ENCODE data around the gene ENO2.

ENO2 gene

DNA sequence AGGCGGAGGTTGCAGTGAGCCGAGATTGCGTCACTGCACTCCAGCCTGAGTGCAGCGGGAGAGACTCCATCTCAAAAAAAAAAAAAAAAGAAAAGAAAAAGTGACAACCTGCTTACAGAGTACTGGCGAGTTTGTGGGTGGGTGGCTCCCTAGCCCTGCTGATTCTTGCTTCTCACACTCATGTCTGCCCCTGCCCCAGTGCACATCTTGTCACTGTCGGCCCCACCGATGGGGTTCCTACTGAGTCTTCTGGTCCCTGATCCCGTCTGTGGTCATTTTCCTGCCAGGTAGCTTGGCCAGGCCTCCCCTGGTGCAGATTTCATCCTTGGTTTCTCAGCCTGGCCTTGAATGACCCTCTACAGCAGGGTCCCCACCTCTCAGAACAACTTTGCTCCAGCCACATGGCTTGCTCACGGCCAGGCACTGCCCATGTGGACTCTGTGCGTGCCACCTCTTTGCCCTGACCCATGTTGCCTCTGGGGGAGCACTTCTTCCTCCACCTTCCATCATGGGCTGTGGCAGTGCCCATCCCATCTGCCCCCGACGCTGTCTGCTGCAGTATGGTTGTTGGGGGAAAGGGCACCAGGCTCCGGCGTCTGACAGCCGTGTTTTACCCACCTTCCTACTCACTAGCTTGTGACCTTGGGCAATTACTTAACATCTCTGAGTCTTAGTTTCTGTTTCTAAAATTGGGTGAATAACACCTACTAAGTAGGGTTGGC lies 34.7 kb downstream of the ENO2 start:
- no peak for DNase-seq (ENCODE audit: low read depth)

DNA sequence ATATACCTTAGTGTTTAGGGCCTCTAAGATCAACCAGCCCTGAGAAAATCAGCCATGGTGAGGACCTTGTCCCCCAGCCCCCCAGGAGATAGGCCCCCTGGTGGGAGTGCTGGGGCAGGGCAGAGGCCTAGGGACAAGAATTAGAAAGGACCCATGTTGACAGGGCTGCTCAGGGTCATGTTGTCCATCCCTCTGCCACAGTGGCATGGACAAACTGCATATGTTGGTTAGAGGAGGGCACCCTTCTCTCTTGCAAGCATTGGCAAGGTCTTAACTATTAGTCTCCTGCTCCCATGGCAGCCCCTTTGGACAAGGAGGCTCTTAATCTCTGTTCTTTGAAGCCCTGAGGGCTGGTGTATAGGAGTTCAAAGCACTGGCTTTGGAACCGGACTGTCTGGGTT lies 36.0 kb downstream of the ENO2 start:
- no peak for DNase-seq (ENCODE audit: low read depth)

DNA sequence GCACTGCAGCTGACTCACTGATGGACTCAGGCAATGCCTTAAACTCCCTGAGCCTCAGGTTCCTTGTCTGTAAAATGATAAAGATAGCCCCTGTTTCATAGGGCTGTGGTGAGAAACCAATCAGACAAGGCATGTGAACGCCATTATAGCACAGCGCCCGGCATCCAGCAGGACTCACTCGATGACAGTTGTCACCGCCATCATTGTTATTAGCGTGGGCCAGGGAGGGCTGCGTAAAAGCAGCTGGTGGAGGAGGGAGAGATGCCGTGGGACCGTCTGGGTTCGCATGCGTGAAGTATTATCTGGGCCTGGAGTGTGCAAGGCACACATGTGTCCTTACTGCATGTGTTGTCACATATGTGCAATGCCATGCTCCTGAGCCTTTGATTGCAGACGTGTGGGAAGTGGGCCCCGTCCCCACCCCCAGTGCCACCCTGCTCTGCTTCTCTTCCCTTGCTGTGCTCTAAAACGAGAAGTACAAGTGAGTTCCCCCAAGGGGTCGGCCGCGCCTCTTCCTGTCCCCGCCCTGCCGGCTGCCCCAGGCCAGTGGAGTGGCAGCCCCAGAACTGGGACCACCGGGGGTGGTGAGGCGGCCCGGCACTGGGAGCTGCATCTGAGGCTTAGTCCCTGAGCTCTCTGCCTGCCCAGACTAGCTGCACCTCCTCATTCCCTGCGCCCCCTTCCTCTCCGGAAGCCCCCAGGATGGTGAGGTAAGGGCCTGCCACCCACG lies 36.6 kb downstream of the ENO2 start, which contains the start of gene PTPN6:
Gene PTPN6, plus strand, starts transcription at position 546 of the 730 bp plus-strand sequence. Its CDS starts 157 bp downstream, at position 703.
- DNase-seq (ENCODE audit: low read depth), result no peak

DNA sequence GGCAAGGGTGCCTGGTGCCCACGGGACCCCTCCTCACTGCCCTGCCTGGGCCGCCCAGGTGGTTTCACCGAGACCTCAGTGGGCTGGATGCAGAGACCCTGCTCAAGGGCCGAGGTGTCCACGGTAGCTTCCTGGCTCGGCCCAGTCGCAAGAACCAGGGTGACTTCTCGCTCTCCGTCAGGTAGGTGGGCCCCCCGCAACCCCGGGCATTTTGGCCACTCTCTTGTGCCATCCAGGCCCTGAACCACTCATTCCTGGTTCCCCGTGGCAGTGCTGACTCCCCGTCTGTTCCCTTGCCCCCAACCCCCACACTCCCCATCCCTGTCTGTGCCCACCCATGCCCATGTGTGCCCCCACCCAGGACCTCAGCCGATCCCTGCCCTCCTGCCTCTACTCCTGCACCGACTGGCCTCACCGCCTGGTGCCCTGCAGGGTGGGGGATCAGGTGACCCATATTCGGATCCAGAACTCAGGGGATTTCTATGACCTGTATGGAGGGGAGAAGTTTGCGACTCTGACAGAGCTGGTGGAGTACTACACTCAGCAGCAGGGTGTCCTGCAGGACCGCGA lies 37.3 kb downstream of the ENO2 start:
- no peak for DNase-seq (ENCODE audit: low read depth)

DNA sequence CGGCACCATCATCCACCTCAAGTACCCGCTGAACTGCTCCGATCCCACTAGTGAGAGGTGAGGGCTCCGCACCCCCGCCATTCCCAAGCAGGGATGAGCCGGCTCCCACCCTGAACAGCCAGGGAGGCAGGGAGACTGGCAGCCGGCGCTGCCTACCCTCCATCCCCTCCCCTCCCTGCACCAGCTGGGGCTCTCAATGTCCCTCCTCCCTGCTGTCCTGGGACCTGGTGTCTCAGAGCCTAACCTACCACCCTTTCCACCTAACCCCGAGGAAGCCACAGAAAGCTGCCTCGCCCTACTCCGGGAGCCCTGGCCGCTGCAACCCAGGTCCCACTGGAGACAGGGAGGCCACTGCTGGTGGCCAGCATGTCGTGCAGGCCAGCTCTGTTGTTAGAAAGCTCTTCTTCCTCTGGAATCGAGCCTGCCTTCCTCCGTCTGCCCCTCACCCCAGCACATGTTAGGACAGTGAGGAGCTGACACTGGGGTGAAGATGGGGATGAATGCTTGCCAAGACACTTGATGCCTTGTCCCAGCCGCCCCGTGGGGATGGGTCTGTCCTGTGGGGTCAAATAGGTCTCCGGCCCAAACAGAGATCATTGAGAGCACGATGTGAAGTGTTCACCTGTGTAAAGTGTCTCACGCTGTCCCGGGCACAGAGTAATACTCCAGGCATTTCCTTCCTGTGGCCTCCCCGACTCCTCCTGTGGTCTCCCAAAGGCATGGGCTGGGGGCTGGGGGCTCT lies 37.9 kb downstream of the ENO2 start:
- DNase-seq (ENCODE audit: low read depth), result no peak

DNA sequence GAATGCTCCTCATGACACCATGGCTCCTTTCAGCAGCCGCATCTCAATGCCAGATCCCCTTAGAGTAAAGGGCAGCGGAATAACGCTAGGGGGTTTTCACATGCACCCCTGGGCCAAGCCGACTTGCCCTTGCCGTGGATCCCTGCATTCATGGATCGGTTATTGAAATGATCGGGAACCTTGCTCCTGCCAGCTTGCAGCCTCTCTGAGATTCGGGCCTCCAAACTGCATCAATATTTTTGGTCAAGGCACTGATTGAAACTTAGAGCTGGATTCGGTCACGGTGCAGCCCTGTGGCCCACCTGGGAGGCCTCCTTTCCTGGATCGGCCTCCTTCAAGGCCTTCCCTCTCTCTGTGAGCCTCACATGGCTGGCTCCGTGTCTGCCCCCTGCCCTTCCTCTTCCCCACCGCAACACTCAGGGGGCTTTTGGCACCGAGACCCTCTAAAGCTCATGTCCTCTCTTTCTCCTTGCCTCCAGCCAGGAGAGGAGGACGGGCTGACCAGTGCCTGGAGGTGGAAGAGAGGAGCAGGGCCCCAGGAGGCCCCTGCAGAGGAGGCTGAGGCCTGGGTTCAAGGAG lies 38.6 kb downstream of the ENO2 start:
- no peak for DNase-seq (ENCODE audit: low read depth)

DNA sequence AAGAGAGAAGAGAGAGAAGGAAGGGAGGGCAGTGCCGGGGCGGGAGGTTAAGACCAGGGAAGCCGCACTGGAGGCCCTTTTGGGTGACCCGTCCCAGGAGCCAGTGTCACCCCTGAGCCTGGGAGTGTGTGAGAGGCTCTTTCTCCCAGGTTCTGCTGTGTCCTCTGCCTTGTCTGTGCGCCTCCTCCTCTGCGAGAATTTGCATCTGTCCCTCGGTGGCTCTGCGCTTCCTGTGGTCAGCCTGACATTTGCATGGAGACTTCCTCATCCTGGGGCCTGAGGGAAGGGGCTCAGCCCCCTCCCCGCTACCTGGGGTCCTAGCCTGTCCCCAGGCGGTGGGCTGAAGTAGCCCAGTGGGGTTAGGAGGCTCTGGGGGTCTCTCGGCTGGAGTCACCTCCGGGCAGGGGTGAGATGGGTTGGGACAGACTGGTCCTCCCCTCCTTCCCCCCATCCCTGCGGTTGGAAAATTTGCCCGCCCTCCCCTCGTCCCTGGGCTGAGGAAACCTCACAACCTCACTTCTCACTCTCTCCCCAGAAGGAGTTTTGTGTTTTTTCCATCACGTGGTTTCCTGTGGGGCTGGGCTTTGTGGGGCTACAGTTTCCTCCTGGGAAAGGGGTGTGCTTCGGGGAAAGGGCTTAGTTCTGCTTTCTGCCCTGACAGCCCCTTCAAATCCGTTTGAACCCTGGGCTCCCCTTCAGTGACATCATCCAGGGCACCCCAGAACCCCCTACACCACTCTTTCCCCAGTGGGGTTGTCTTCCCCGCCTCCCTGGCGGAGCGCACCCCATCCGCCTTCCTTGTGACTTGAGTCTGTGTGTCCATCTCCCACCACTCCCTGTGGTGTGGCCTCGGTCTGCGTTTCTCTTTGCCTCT lies 39.3 kb downstream of the ENO2 start:
- peak; percentile 80 for DNase-seq (ENCODE audit: low read depth)

DNA sequence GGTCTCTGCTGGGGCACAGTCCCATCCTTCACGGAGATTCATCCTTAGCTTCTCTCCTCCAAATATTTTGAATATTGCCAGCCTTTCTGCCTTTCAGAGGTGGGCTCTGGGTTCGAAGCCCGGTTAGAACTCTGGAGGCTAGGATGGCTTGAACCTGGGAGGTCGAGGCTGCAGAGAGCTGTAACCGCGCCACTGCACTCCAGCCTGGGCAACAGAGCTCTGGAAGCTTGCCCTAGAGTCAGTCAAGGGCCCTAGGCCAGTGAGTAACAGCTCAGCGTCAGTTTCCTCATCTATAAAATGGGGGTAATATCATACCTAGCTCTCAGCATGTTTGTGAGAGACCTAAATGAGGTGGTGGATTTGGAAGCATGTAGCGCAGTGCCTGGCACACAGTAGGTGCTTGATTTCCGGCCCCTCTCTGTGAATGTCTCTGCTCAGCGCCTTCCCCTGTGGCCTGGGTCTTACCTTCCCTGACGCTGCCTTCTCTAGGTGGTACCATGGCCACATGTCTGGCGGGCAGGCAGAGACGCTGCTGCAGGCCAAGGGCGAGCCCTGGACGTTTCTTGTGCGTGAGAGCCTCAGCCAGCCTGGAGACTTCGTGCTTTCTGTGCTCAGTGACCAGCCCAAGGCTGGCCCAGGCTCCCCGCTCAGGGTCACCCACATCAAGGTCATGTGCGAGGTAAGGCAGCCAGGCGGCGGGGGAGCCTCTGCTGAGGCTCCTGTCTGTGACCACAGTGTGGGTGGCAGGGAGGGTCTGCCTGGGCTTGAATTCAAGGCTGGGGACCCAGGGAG lies 40.1 kb downstream of the ENO2 start:
- no peak for DNase-seq (ENCODE audit: low read depth)

DNA sequence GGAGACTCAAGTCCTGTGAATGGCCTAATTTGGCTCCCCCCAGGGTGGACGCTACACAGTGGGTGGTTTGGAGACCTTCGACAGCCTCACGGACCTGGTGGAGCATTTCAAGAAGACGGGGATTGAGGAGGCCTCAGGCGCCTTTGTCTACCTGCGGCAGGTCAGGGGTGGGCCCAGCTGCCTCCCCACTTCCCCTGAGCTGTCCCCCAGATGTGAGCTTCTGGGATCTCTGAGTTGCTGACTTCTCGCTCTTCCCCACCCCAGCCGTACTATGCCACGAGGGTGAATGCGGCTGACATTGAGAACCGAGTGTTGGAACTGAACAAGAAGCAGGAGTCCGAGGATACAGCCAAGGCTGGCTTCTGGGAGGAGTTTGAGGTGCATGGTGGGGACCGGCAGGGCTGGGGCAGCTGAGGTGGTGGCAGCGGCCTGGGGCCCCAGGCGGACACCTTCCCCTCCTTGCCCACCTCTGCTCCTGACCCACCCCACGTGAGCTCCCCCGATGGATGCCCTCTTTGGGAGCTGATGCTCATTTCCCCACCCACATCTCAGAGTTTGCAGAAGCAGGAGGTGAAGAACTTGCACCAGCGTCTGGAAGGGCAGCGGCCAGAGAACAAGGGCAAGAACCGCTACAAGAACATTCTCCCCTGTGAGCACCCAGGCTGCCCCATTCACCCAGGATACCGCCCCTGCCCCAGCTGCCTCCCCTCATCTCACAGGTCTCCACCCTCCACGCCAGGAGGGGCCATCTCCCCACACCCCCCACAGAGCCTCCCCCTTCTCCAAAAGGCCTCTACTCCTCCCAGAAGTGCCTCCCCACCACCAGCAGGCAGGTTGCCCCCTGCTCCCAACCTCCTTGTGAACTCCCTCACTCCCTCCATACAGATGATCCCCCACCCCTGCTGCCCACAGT lies 41.0 kb downstream of the ENO2 start:
- DNase-seq (ENCODE audit: low read depth), result no peak

DNA sequence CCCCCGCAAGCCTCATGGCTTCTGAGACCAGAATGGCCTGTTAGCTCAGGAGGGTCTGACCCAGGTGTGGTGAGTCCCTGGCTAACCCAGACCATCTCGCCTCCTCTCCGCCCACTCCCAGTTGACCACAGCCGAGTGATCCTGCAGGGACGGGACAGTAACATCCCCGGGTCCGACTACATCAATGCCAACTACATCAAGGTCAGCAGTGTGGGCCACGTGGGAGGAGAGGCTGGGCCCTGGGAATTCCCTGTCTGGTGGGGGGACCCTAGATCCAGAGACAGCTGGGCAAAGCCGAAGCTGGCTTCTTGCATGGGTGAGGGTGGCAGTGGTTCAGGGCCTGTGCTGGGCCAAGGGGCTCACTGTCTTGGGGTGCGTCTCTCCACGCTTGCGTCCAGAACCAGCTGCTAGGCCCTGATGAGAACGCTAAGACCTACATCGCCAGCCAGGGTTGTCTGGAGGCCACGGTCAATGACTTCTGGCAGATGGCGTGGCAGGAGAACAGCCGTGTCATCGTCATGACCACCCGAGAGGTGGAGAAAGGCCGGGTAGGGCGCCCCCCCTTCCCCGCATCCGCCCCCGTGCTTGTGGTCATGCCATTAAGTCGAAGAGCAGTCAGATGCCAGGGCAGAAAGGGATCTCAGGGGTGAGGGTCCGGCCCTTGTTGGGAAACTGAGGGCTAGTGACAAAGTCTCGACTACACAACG lies 41.8 kb downstream of the ENO2 start:
- DNase-seq (ENCODE audit: low read depth), result no peak

DNA sequence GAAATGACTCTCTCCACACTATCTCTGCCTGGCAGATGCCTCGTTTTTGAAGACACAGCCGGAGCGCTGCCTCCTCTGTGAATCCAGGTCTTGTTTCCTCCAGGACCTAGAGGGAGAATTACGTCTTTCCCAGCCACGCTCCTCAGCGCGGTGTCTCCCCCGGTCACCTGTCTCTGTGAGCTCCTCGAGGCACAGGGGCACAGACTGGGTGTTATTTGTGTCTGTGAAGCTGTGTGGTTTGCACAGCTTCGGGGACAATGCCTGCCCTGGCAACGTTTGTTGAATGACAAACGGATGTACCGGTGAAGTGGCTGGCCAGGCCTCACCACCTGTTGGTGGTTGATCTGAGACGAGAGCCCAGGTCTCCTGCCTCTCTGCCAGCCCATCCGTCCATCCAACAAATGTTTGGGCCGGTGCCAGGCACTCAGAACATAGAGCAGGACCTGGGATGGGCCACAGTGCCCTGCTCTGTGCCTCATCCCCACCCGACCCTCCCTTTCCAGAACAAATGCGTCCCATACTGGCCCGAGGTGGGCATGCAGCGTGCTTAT lies 42.8 kb downstream of the ENO2 start:
- no peak for DNase-seq (ENCODE audit: low read depth)

DNA sequence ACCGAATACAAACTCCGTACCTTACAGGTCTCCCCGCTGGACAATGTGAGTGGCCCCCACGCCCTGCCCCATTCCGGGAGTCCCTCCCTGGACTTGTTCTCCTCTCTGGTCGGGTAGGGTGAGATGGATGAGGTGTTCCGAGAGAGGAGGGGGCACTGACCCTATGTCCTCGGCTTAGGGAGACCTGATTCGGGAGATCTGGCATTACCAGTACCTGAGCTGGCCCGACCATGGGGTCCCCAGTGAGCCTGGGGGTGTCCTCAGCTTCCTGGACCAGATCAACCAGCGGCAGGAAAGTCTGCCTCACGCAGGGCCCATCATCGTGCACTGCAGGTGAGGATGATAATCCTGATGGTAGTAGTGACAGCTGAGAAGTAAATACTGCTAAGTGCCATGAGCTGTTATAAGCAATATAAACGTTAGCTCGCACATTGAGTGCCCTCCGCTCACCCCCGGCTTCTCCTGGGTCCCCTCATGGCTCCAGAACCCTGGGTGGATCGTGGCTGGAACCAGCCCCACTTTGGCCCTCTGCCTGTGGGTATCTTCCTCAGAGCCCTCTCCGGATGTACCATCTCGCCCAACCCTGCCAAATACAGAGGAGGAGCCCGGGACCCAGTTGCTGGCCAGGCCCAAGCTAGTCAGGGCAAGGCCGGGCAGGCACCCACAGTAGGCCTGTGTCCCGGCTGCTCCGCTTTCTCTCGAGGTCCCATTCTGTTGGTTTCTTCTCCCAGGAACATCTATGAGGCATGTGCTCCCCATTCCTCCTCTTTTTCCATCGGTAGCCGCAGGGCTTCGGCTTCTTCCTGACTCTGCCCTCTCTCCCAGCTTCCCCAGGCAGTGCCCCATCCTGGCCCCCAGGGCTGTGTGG lies 43.6 kb downstream of the ENO2 start:
- no peak for DNase-seq (ENCODE audit: low read depth)

DNA sequence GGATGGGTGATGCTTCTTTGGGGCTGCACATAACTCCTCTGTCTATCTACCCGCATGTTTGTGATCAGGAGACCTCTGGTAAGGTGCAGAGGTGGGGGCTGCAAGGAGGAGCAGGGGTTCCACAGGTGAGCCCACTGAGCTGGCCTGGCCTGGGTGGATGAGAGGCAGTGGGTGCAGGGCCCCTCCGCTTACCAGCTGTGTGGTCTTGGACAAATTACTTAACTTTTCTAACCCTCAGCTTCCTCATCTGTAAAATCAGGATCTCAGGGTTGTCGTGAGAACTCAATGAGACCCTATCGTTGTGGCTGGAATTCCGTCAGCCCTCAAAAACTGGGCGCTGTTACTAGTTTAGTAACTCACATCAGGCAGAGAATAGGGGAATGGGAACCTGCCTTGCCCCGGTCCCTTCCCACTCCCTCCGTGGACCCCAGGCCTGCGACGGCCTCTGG lies 44.3 kb downstream of the ENO2 start:
- no peak for DNase-seq (ENCODE audit: low read depth)

DNA sequence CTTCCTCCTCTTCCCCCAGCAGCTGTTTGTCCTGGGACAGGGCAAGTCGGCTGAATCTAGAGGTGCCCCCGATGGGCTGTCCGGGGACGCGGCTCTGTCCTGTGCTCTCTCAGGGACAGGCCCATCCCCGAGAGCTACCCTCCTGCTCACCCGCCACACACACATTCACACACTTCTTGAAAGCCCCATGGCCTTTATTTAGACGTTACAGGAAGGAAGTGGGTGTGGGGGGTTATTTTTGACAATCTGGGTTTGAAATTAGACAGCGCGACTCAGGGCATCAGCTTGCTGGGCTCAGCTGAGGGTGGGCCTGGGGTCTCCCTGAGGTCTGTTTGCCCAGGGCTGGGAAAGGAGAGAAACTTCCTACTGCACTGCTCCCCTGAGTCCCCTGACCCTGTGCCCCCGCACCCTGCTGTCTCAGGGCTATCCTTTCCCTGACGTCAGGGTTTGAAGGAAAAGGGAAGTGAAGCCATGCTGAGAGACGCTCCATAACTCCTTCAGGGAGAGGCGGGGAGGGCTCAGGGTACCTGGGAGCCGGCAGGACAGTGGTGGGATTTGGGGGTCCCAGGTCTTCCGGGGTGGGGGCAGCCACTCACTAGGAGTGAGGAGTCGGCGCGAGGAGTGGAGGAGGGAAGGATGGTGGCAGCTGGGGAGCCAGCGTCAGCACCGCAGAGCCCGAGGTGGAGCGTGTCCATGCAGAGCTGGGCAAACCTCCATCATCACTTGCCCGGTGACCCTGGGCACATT lies 44.9 kb downstream of the ENO2 start:
- no peak for DNase-seq (ENCODE audit: low read depth)

DNA sequence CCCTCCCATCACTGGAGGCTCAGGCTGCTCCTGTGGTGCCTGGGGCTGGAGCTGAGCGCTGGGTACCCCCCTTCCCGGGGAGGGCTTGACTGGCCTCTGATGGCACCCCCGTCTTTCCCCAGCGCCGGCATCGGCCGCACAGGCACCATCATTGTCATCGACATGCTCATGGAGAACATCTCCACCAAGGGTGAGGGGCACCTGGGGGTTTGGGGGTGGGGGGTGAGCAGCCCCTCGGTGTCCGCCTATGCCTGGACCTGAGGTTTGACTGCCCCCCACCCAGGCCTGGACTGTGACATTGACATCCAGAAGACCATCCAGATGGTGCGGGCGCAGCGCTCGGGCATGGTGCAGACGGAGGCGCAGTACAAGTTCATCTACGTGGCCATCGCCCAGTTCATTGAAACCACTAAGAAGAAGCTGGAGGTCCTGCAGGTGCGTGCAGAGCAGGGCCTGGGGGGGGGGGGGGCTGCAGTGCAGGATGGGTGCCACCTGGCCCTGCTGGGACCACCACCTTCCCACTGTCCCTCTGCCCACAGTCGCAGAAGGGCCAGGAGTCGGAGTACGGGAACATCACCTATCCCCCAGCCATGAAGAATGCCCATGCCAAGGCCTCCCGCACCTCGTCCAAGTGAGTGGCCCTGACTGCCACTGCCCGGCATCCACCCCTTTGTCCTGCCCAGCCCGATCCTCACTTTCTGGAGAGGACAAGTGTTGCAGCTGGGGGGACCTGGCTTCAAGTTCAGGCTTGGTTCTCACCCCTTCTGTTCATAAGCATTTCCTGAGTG lies 45.6 kb downstream of the ENO2 start:
- DNase-seq (ENCODE audit: low read depth), result no peak
